K562 (cell line): ENCODE measurements around the gene TRMT112. TPM values are rescaled to one million over a fixed set of nuclear protein-coding genes. Genes with fewer than 3 reads are reported as not detected.

Source experiments
- CEBPB ChIP-seq: fragments of 450-650 bp; IDR thresholded peaks from 2 replicates; pipeline ENCODE4 v1.6.1; 2016; ENCODE audit warnings: missing genetic modification characterization, missing compliant biosample characterization
- CREB1 ChIP-seq, 2 experiments: sonication (generic) in 1 of 2; formaldehyde crosslinking in 1 of 2; IDR thresholded peaks; 2 replicates each; pipeline versions ENCODE4 v1.6.1 to v1.8.0; 2012 to 2022; ENCODE audit warnings: inconsistent platforms in 1 of 2, mild to moderate bottlenecking in 1 of 2, missing genetic modification reagents in 1 of 2, moderate library complexity in 1 of 2
- DMBX1 ChIP-seq: fragments of 250-450 bp; sonication (Bioruptor Pico); IDR thresholded peaks from 2 replicates; pipeline ENCODE4 v1.8.0; 2022; ENCODE audit warnings: inconsistent platforms, mild to moderate bottlenecking, moderate library complexity, borderline replicate concordance
- ELF2 ChIP-seq: fragments of 250-450 bp; sonication (Bioruptor Pico); IDR thresholded peaks from 2 replicates; pipeline ENCODE4 v1.5.0; 2021; ENCODE audit warnings: mild to moderate bottlenecking
- ESRRB ChIP-seq: fragments of 250-450 bp; sonication (Bioruptor Pico); IDR thresholded peaks from 2 replicates; pipeline ENCODE4 v1.5.0; 2020; ENCODE audit warnings: mild to moderate bottlenecking, moderate library complexity, borderline replicate concordance
- ETV1 ChIP-seq: fragments of 450-650 bp; conservative IDR thresholded peaks from 2 replicates; pipeline ENCODE4 v1.6.1; 2016; ENCODE audit warnings: missing genetic modification characterization, control low read depth, low read depth, missing compliant biosample characterization
- HNRNPLL ChIP-seq: fragments of 200-400 bp; formaldehyde crosslinking; IDR thresholded peaks from 2 replicates; pipeline ENCODE4 v1.6.1; 2017; ENCODE audit warnings: low read length, low read depth, mild to moderate bottlenecking; ENCODE audit not compliant: poor library complexity, severe bottlenecking
- KLF16 ChIP-seq: IDR thresholded peaks from 2 replicates; pipeline ENCODE4 v1.6.1; 2016; ENCODE audit warnings: antibody characterized with exemption
- MCM3 ChIP-seq: fragments of 450-650 bp; IDR thresholded peaks from 2 replicates; pipeline ENCODE4 v1.6.1; 2016
- MCM7 ChIP-seq, 2 experiments: fragments of 450-650 bp; IDR thresholded peaks; 2 replicates each; pipeline ENCODE4 v1.6.1; 2016 to 2018
- PHF8 ChIP-seq: fragments of 200-600 bp; sonication (generic); IDR thresholded peaks from 2 replicates; pipeline ENCODE4 v1.6.1; 2012; ENCODE audit warnings: mixed run types, mild to moderate bottlenecking, inconsistent platforms, low read length, moderate library complexity, borderline replicate concordance
- TAF9B ChIP-seq: fragments of 450-650 bp; IDR thresholded peaks from 2 replicates; pipeline ENCODE4 v1.6.1; 2018; ENCODE audit warnings: mild to moderate bottlenecking; ENCODE audit not compliant: partially characterized antibody
- ZNF121 ChIP-seq: sonication (generic); formaldehyde crosslinking; conservative IDR thresholded peaks from 2 replicates; pipeline ENCODE4 v1.8.0; 2022; ENCODE audit warnings: missing genetic modification reagents
- ZNF431 ChIP-seq: sonication (generic); formaldehyde crosslinking; IDR thresholded peaks from 2 replicates; pipeline ENCODE4 v1.8.0; 2022; ENCODE audit warnings: mild to moderate bottlenecking, missing genetic modification reagents
- ZNF699 ChIP-seq: fragments of 250-450 bp; sonication (Bioruptor Pico); IDR thresholded peaks from 2 replicates; pipeline ENCODE4 v1.8.0; 2021; ENCODE audit warnings: mild to moderate bottlenecking, moderate library complexity; ENCODE audit not compliant: insufficient replicate concordance
- ZNF830 ChIP-seq: fragments of 250-450 bp; sonication (Bioruptor Pico); IDR thresholded peaks from 2 replicates; pipeline ENCODE4 v1.5.0; 2021; ENCODE audit warnings: mild to moderate bottlenecking
- polyA plus RNA-seq, 8 experiments: library from polyadenylated mRNA; depleted of rRNA in 4 of 8; stranded (reverse) in 5 of 8; unstranded in 3 of 8; fragments of >200 nt; fragmentation: Nextera tagmentation in 2 of 8; fragmentation: Illumina TruSeq in 1 of 8; extraction: Ambion mirVana in 2 of 8; extraction: Trizol in 1 of 8; gene quantifications; 2 replicates each; pipeline versions ENCODE4 v1.2.1 to v1.2.3, GENCODE V29; 2011 to 2014; ENCODE audit warnings: inconsistent platforms in 1 of 8, missing spikeins in 1 of 8
- total RNA-seq, 7 experiments: library from RNA; depleted of rRNA in 6 of 7; stranded (reverse); fragments of >200 nt in 6 of 7; fragmentation: Illumina TruSeq in 2 of 7; extraction: Trizol in 2 of 7; gene quantifications; 2 replicates each; pipeline versions ENCODE4 v1.2.1 to v1.2.3, GENCODE V29; 2011 to 2021; ENCODE audit warnings: low replicate concordance in 1 of 7
- TF ChIP-seq, protein P1 (sequence below): fragments of 450-650 bp; IDR thresholded peaks from 2 replicates; pipeline ENCODE4 v1.7.1; 2018; ENCODE audit warnings: mild to moderate bottlenecking, low read depth; ENCODE audit not compliant: partially characterized antibody
- TF ChIP-seq, protein P2 (sequence below): sonication (generic); formaldehyde crosslinking; IDR thresholded peaks from 2 replicates; pipeline ENCODE4 v1.8.1; 2023; ENCODE audit warnings: missing genetic modification reagents, mild to moderate bottlenecking, borderline replicate concordance
- TF ChIP-seq, protein P3 (sequence below): fragments of 250-450 bp; sonication (Bioruptor Pico); IDR thresholded peaks from 2 replicates; pipeline ENCODE4 v1.6.1; 2021; ENCODE audit warnings: mild to moderate bottlenecking

TRMT112 gene
- total and polyA plus RNA-seq, 9 of the 15 experiments (the other 6 are each of a cell fraction or from before 2014, with no cell fraction given), result 162 to 444 (median 300) TPM

DNA sequence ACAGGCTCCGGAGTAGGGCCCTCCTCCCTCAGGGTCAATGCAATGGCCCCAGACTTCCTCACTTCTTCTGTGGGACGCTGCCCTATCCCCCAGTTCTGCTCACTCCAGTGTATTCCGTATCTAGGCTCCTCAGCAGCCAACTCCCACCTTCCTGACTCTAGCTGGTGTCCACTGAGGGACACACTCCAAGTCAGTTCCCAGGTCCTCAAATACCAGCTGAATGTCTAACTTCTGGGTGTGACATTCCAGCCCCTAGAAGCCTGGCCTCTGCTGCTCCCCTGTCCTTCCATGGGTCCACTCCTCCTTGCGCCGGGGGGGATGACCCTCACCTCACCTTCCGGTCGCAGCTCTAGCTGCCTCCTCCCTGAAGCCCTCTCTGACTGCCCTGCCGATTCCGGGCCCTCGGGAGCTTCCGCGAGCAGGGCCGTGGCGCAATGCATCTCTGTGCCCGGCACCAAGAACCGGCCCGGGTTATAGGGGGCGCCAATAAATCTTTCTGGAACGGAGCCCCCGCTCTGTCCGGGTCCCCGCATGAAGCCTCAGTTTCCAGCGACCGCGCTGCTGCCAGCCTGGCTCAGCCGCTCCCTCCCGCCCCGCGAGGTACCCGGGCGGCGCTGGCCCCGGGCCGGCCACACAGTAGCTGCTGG lies 48.3 kb downstream of the TRMT112 start (continued):
- TF ChIP-seq MCM3 (no peak), HNRNPLL (no peak), CREB1 (IDR thresholded peaks at IDR 0.05) (no peak), CREB1 (CRISPR knock-in tag; IDR thresholded peaks at IDR 0.05) (peak; percentile 71; the same call in 1 of the 2 replicates), ESRRB (CRISPR knock-in tag) (no peak), ZNF121 (CRISPR knock-in tag) (no peak), TAF9B (peak; percentile 32), ELF2 (no peak), KLF16 (no peak), ZNF830 (0 out of 2 replicates have a peak, but pooled peaks have one; percentile 18), CEBPB (tag) (no peak), DMBX1 (CRISPR knock-in tag) (no peak), ZNF431 (CRISPR knock-in tag) (no peak), MCM7 (IDR thresholded peaks at IDR 0.05) (no peak), PHF8 (peak; percentile 9; the same call in 1 of the 2 replicates), ZNF699 (CRISPR knock-in tag) (no peak), ETV1 (peak; percentile 97)
- TF ChIP-seq, protein P1, sequence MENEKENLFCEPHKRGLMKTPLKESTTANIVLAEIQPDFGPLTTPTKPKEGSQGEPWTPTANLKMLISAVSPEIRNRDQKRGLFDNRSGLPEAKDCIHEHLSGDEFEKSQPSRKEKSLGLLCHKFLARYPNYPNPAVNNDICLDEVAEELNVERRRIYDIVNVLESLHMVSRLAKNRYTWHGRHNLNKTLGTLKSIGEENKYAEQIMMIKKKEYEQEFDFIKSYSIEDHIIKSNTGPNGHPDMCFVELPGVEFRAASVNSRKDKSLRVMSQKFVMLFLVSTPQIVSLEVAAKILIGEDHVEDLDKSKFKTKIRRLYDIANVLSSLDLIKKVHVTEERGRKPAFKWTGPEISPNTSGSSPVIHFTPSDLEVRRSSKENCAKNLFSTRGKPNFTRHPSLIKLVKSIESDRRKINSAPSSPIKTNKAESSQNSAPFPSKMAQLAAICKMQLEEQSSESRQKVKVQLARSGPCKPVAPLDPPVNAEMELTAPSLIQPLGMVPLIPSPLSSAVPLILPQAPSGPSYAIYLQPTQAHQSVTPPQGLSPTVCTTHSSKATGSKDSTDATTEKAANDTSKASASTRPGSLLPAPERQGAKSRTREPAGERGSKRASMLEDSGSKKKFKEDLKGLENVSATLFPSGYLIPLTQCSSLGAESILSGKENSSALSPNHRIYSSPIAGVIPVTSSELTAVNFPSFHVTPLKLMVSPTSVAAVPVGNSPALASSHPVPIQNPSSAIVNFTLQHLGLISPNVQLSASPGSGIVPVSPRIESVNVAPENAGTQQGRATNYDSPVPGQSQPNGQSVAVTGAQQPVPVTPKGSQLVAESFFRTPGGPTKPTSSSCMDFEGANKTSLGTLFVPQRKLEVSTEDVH, result peak; percentile 62
- TF ChIP-seq, protein P2, sequence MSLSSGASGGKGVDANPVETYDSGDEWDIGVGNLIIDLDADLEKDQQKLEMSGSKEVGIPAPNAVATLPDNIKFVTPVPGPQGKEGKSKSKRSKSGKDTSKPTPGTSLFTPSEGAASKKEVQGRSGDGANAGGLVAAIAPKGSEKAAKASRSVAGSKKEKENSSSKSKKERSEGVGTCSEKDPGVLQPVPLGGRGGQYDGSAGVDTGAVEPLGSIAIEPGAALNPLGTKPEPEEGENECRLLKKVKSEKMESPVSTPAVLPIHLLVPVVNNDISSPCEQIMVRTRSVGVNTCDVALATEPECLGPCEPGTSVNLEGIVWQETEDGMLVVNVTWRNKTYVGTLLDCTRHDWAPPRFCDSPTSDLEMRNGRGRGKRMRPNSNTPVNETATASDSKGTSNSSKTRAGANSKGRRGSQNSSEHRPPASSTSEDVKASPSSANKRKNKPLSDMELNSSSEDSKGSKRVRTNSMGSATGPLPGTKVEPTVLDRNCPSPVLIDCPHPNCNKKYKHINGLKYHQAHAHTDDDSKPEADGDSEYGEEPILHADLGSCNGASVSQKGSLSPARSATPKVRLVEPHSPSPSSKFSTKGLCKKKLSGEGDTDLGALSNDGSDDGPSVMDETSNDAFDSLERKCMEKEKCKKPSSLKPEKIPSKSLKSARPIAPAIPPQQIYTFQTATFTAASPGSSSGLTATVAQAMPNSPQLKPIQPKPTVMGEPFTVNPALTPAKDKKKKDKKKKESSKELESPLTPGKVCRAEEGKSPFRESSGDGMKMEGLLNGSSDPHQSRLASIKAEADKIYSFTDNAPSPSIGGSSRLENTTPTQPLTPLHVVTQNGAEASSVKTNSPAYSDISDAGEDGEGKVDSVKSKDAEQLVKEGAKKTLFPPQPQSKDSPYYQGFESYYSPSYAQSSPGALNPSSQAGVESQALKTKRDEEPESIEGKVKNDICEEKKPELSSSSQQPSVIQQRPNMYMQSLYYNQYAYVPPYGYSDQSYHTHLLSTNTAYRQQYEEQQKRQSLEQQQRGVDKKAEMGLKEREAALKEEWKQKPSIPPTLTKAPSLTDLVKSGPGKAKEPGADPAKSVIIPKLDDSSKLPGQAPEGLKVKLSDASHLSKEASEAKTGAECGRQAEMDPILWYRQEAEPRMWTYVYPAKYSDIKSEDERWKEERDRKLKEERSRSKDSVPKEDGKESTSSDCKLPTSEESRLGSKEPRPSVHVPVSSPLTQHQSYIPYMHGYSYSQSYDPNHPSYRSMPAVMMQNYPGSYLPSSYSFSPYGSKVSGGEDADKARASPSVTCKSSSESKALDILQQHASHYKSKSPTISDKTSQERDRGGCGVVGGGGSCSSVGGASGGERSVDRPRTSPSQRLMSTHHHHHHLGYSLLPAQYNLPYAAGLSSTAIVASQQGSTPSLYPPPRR (CRISPR knock-in tag), result no peak
- TF ChIP-seq, protein P3, sequence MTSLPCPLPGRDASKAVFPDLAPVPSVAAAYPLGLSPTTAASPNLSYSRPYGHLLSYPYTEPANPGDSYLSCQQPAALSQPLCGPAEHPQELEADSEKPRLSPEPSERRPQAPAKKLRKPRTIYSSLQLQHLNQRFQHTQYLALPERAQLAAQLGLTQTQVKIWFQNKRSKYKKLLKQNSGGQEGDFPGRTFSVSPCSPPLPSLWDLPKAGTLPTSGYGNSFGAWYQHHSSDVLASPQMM (CRISPR knock-in tag), result no peak
